HEK293 (cell line): ENCODE data around the gene NUFIP2.

Experiments used
- CTCF ChIP-seq: fragments of 450-650 bp; formaldehyde crosslinking; IDR thresholded peaks from 2 replicates; pipeline ENCODE4 v1.5.1; 2016; ENCODE audit warnings: missing biosample characterization, missing genetic modification characterization
- MYNN ChIP-seq: fragments of 450-650 bp; formaldehyde crosslinking; IDR thresholded peaks from 2 replicates; pipeline ENCODE4 v1.5.1; 2016; ENCODE audit warnings: missing biosample characterization, missing genetic modification characterization, borderline replicate concordance
- PRDM4 ChIP-seq: fragments of 450-650 bp; formaldehyde crosslinking; IDR thresholded peaks from 2 replicates; pipeline ENCODE4 v1.5.1; 2017; ENCODE audit warnings: missing biosample characterization, missing genetic modification characterization
- TCF7L2 ChIP-seq: IDR thresholded peaks from 2 replicates; pipeline ENCODE4 v1.6.1; 2011; ENCODE audit warnings: low read depth, mild to moderate bottlenecking, inconsistent platforms, low read length, moderate library complexity, borderline replicate concordance
- ZBTB17 ChIP-seq: fragments of 450-650 bp; formaldehyde crosslinking; IDR thresholded peaks from 2 replicates; pipeline ENCODE4 v1.5.1; 2016; ENCODE audit warnings: missing biosample characterization, missing genetic modification characterization
- ZNF132 ChIP-seq: fragments of 450-650 bp; formaldehyde crosslinking; IDR thresholded peaks from 2 replicates; pipeline ENCODE4 v1.5.1; 2017; ENCODE audit warnings: missing biosample characterization, missing genetic modification characterization, borderline replicate concordance
- ZNF211 ChIP-seq: fragments of 450-650 bp; formaldehyde crosslinking; IDR thresholded peaks from 2 replicates; pipeline ENCODE4 v1.5.1; 2016; ENCODE audit warnings: low read depth, missing biosample characterization, missing genetic modification characterization
- ZNF223 ChIP-seq: fragments of 450-650 bp; formaldehyde crosslinking; IDR thresholded peaks from 2 replicates; pipeline ENCODE4 v1.5.1; 2016; ENCODE audit warnings: missing biosample characterization, missing genetic modification characterization
- ZNF274 ChIP-seq, 2 experiments: fragments of 200-500 bp in 1 of 2; fragments of 450-650 bp in 1 of 2; sonication (Bioruptor generic) in 1 of 2; formaldehyde crosslinking in 1 of 2; IDR thresholded peaks; 2 replicates each; pipeline versions ENCODE4 v1.5.1 to v1.6.1; 2014 to 2016; ENCODE audit warnings: borderline replicate concordance in 1 of 2, inconsistent platforms in 1 of 2, low read length in 1 of 2, missing biosample characterization in 1 of 2, missing genetic modification characterization in 1 of 2
- ZNF423 ChIP-seq: fragments of 450-650 bp; formaldehyde crosslinking; IDR thresholded peaks from 2 replicates; pipeline ENCODE4 v1.5.1; 2016; ENCODE audit warnings: missing biosample characterization, missing genetic modification characterization
- ZNF670 ChIP-seq: fragments of 450-650 bp; formaldehyde crosslinking; IDR thresholded peaks from 2 replicates; pipeline ENCODE4 v1.5.1; 2016; ENCODE audit warnings: missing biosample characterization, missing genetic modification characterization, low read depth

DNA sequence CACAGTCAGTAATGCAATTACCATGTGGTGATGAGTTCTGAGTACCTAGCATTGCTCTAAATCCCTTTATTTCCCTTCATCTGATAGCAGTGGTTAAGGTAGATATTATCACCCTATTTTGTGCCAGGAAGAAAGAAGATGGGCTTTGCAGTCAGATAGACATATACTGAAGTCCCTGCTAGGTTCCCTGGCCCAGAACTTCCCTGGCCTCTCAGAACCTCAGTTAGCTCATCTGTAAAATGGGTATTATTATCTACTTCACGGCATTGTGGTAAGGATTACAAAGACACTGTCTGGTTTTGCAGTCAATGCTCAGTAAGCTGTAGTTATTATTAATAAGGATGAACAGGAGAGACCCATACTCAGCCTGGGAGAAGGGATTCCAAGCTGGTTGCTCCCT, 51.9 kb downstream of the NUFIP2 start:
- no peak for TF ChIP-seq ZNF223 (tag by site-specific recombination)
- no peak for TF ChIP-seq ZNF274 (IDR thresholded peaks at IDR 0.05; ENCODE audit: low read length)
- TF ChIP-seq ZNF274 (tag by site-specific recombination; IDR thresholded peaks at IDR 0.05; ENCODE audit: borderline replicate concordance), result no peak
- TF ChIP-seq TCF7L2, result no peak
- no peak for TF ChIP-seq ZBTB17 (tag by site-specific recombination)
- no peak for TF ChIP-seq MYNN
- TF ChIP-seq CTCF (tag by site-specific recombination), result no peak
- TF ChIP-seq PRDM4 (tag by site-specific recombination), result no peak
- TF ChIP-seq ZNF211 (tag by site-specific recombination), result no peak
- TF ChIP-seq ZNF670 (tag by site-specific recombination), result no peak
- no peak for TF ChIP-seq ZNF423 (tag by site-specific recombination)
- no peak for TF ChIP-seq ZNF132
